NCI-H82 treated with DMSO at 0.1 percent for 48 hours (cell line): ENCODE results near the gene CCDC71.
A peak's percentile ranks its signal among the peaks of the same experiment; 100 is the strongest.

ENCODE experiments used
- DNase-seq: peaks from one replicate; lab custom pipeline; 2025; ENCODE audit not compliant: unreplicated experiment; lab: John Stamatoyannopoulos, UW

CCDC71 gene

GRCh38 chr3:49171119-49171774 lies 5.1 kb upstream of the CCDC71 start, which contains the start of gene KLHDC8B:
Gene KLHDC8B, plus strand, starts transcription at chr3:49171598. Its CDS starts 1,172 bp downstream, at chr3:49172770.
- peak; percentile 73 for DNase-seq

DNA sequence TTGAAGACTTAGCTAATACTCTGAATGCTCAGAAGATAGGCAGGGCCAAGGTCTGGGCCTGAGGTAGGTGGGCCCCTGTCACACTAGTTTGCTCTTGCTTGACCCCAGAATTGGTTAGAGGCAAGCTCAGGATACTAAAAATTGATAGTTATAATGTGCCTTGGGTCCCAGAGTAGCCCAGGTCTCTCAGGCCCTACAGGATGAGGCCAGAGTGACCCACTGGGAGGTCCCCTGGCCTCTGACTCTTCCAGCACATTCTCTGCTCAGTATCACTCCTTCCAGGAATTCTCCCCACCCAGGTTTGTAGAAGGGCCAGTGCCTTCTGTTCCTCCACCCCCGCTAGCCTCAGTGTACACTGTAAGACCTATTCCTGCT lies 4.6 kb upstream of the CCDC71 start:
- no peak for DNase-seq

GRCh38 chr3:49166752-49167556 lies 823 bp upstream of the CCDC71 start:
- DNase-seq = no peak

- no peak for DNase-seq
Measured at GRCh38 chr3:49164983-49165720, 979 bp downstream of the CCDC71 start.

GRCh38 chr3:49163609-49164008 lies 2.5 kb downstream of the CCDC71 start:
- DNase-seq = no peak

DNA sequence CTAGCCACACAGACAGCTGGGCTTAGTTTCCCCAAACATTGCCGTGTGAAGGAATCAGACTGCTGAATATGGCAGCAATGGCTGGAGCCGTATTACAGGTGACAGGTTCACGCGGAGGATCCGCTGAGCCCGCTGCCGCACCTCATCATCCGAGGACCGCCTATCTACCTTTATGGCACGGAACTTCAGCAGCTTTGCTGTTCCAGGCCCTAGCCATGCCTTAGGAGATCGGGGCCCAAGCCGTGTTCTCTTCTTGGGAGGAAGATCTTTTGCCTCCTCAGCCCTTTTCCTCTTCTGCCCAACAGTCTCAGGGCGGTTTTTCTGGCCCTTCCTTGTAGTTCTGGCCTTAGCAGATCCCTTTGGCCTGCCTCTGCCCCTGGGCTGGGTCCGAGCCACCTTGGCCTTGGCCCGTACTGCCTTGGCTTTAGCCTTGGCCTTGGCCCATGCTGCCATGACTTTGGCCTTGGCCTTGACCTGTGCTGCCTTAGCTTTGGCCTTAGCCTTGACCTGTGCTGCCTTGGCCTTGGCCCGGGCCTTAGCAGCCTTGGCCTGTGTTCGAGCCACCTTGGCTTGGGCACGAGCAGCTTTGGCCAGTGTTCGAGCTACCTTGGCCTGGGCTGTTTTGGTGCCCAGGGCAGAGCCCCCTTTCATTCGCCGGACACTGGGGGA lies 3.2 kb downstream of the CCDC71 start:
- DNase-seq = no peak

GRCh38 chr3:49161808-49162530 lies 4.2 kb downstream of the CCDC71 start:
- DNase-seq = no peak

DNA sequence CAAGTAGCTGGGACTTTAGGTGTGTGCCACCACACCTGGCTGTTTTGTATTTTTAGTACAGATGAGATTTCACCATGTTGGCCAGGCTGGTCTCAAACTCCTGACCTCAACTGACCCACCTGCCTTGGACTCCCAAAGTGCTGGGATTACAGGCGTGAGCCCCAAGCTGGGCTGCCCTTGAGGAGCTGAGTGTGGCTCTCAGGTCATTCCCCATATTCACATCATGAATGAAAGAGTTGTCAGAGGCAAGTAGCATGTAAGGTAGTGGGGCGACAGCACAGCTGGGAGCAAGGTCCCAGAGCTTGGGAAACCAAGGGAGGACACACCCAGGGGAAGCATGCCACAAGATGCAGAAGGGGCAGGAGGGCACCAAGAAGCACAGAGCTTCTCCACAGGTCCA lies 4.9 kb downstream of the CCDC71 start:
- no peak for DNase-seq

- DNase-seq = no peak
Measured at GRCh38 chr3:49158792-49159191, 7.3 kb downstream of the CCDC71 start.

GRCh38 chr3:49158103-49158709 lies 7.9 kb downstream of the CCDC71 start:
- DNase-seq = peak; percentile 1

GRCh38 chr3:49157289-49157688 lies 8.8 kb downstream of the CCDC71 start:
- no peak for DNase-seq

GRCh38 chr3:49153349-49153912 lies 12.7 kb downstream of the CCDC71 start:
- DNase-seq = no peak

GRCh38 chr3:49151610-49152009 lies 14.5 kb downstream of the CCDC71 start:
- DNase-seq = no peak

DNA sequence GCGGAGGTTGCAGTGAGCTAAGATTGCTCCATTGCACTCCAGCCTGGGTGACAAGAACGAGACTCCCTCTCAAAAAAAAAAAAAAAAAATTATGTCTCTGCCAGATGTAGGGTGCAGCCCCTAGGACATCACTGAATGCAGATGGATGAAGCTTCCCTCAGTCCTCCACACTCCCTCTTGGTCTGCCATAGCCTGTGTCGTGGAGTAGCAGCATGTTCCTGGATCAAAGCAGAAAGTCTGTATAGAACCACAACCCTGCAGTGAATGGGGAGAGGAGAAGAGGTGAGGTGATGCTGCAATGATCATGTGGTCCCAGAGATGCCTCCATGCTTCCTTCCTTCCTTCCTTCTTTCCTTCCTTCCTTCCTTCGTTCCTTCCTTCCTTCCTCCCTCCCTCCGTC lies 18.0 kb downstream of the CCDC71 start:
- DNase-seq = no peak

GRCh38 chr3:49140080-49140479 lies 26.1 kb downstream of the CCDC71 start:
- no peak for DNase-seq

DNA sequence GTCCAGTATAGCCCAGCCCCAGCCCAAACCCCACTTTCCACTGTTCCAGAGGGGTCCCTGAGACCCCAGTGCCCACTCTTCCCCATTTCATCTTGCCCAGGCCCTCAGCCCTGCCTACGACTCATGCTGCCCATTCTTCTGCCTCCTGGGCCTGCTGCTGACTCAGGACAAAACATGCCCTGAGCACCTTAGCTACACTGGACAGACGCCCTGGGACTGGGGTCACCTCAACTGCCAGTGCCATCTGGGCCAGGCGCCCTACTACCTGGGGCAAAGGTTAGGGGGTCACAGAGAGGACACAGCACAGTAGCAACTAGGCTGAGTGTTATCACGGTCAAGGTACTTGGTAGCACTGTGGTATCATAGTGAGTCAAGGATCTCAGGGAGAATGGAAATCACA lies 30.6 kb downstream of the CCDC71 start:
- no peak for DNase-seq

DNA sequence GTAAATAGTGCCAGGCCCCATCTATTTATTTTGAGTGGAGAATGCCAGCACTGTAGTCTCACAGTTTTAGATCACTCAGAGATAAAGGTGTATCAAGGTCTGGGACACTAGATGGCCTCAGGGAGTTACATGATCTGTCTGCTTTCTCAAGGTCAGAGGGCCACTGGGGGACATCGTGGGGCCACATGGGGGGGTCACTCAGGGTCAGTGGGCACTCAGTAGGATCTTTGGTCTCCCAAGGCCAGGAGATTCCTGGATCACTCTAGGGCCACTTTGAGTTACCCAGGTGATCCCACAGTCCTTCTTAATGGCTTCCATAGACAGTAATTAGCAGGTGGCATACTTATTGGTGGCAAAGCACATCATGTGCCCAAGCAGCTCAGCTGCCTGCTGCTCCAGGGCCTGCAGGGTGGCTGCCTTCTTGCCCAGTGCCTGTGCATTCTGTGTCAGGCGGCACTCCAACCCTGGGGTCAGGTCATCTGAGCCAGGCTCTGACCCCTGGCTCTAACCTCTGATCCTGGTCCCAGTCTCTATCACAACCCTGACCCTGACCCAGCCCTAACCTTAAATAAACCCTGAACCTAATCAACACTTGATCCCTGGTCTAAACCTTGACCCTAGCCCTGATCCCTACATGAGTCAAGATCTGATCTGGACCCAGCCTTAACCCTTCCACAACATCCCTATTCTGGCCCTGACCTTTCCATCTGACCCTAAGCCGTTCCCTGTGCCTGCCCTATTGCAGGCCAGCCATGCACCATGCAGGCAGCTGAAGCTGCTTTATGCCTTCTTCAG lies 31.5 kb downstream of the CCDC71 start:
- no peak for DNase-seq

- DNase-seq = peak; percentile 44
Measured at GRCh38 chr3:49133226-49133951, 32.7 kb downstream of the CCDC71 start.
